PFSK-1 (cell line): ENCODE measurements around the gene ZGRF1. TPM values are rescaled to one million over a fixed set of nuclear protein-coding genes. Genes with fewer than 3 reads are reported as not detected.

ENCODE experiments used
- FOXP2 ChIP-seq: optimal IDR thresholded peaks from 2 replicates; pipeline ENCODE3; 2011; ENCODE audit warnings: borderline replicate concordance, control low read depth, inconsistent platforms; ENCODE audit not compliant: insufficient read depth; ENCODE audit errors: extremely low read length, extremely low read depth
- POLR2AphosphoS5 ChIP-seq: IDR thresholded peaks from 2 replicates; pipeline ENCODE4 v1.6.1; 2012; ENCODE audit warnings: low read depth, mild to moderate bottlenecking, control low read depth, low read length, moderate library complexity
- SIN3A ChIP-seq: IDR thresholded peaks from 2 replicates; pipeline ENCODE4 v1.6.1; 2012; ENCODE audit warnings: mild to moderate bottlenecking, low read length, moderate library complexity, borderline replicate concordance; ENCODE audit not compliant: insufficient read depth
- TAF1 ChIP-seq: IDR thresholded peaks from 2 replicates; pipeline ENCODE4 v1.6.1; 2012; ENCODE audit warnings: low read length, control low read depth, borderline replicate concordance; ENCODE audit not compliant: insufficient read depth
- polyA plus RNA-seq: library from polyadenylated mRNA; unstranded; fragments of >200 nt; gene quantifications from one replicate; pipeline ENCODE4 v1.2.1, GENCODE V29; 2012; ENCODE audit warnings: low read depth, missing spikeins; ENCODE audit not compliant: insufficient read length
- TF ChIP-seq, protein P1 (sequence below), 2 experiments: IDR thresholded peaks; 2 replicates each; pipeline versions ENCODE4 v1.6.1 to v1.8.0; 2011 to 2012; ENCODE audit warnings: low read depth in 2 of 2, low read length in 2 of 2, control low read depth in 1 of 2, inconsistent platforms in 1 of 2, mild to moderate bottlenecking in 1 of 2, moderate library complexity in 1 of 2; ENCODE audit not compliant: insufficient read depth in 1 of 2

Gene ZGRF1, protein sequence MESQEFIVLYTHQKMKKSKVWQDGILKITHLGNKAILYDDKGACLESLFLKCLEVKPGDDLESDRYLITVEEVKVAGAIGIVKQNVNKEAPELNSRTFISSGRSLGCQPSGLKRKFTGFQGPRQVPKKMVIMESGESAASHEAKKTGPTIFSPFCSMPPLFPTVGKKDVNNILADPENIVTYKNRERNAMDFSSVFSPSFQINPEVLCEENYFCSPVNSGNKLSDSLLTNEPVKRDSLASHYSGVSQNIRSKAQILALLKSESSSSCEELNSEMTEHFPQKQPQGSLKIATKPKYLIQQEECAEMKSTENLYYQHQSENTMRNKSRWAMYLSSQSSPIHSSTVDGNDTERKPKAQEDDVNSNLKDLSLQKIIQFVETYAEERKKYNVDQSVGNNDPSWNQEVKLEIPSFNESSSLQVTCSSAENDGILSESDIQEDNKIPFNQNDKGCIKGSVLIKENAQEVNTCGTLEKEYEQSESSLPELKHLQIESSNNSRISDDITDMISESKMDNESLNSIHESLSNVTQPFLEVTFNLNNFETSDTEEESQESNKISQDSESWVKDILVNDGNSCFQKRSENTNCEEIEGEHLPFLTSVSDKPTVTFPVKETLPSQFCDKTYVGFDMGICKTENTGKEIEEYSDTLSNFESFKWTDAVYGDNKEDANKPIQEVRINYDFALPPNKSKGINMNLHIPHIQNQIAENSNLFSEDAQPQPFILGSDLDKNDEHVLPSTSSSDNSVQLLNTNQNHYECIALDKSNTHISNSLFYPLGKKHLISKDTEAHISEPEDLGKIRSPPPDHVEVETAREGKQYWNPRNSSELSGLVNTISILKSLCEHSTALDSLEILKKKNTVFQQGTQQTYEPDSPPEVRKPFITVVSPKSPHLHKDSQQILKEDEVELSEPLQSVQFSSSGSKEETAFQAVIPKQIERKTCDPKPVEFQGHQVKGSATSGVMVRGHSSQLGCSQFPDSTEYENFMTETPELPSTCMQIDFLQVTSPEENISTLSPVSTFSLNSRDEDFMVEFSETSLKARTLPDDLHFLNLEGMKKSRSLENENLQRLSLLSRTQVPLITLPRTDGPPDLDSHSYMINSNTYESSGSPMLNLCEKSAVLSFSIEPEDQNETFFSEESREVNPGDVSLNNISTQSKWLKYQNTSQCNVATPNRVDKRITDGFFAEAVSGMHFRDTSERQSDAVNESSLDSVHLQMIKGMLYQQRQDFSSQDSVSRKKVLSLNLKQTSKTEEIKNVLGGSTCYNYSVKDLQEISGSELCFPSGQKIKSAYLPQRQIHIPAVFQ (N-terminal part only)
- 1.6 TPM for polyA plus RNA-seq

DNA sequence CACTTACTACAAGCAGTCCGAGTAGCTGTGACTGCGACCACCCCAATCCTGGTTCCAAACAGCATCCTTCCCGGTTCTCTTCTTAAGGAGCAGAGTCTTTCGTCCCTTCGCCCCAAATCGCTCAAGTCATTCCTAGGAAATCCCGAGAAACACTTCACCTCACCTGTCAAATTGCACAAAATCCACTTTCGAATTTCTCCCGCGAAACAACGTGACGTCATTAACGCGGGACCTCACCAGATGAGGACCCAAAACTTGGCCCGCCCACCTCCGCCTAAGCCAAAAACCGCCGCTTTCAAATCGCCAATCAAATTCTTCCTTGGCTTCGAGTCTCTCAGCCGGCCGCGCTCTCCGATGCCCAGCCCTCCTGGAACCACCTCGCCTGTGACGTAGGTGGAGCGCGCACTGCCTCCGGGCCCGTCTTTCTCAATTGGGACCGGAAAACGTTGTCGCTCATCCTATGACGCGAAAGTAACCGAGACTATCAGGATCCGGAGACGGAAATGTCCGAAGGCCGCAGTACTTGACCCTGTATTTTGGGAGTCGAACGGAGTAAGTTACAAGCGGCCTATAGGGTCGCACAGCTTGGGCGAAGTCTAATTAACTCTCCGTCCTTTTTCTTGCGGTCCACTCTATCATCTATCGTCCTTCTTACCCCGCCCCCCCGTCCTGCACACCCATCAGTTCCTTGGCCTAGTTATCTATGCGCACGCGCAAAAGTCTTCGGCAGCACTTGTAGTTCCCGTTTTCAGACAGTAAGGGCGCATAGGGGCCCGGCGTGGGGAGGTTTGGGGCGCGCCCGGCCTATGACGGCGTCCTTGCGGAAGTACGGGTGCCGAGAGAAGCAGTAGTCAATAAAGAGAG lies at the start of gene ZGRF1, which contains the start of gene LARP7:
ZGRF1 (minus strand) TSS at position 222 of the 864 bp plus-strand sequence. CDS start 3,733 bp downstream, outside the sequence.
LARP7 (plus strand) TSS at position 456 of the 864 bp plus-strand sequence. CDS start 7,527 bp downstream, outside the sequence.
- TF ChIP-seq POLR2AphosphoS5 (no peak), TAF1 (peak; percentile 47; the same call in 1 of the 2 replicates), FOXP2 (peak; percentile 49), SIN3A (peak; percentile 83; the same call in 1 of the 2 replicates)
- TF ChIP-seq, protein P1, sequence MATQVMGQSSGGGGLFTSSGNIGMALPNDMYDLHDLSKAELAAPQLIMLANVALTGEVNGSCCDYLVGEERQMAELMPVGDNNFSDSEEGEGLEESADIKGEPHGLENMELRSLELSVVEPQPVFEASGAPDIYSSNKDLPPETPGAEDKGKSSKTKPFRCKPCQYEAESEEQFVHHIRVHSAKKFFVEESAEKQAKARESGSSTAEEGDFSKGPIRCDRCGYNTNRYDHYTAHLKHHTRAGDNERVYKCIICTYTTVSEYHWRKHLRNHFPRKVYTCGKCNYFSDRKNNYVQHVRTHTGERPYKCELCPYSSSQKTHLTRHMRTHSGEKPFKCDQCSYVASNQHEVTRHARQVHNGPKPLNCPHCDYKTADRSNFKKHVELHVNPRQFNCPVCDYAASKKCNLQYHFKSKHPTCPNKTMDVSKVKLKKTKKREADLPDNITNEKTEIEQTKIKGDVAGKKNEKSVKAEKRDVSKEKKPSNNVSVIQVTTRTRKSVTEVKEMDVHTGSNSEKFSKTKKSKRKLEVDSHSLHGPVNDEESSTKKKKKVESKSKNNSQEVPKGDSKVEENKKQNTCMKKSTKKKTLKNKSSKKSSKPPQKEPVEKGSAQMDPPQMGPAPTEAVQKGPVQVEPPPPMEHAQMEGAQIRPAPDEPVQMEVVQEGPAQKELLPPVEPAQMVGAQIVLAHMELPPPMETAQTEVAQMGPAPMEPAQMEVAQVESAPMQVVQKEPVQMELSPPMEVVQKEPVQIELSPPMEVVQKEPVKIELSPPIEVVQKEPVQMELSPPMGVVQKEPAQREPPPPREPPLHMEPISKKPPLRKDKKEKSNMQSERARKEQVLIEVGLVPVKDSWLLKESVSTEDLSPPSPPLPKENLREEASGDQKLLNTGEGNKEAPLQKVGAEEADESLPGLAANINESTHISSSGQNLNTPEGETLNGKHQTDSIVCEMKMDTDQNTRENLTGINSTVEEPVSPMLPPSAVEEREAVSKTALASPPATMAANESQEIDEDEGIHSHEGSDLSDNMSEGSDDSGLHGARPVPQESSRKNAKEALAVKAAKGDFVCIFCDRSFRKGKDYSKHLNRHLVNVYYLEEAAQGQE (IDR thresholded peaks at IDR 0.05; ENCODE audit: insufficient read depth in 1 of 2, low read depth in 2 of 2, low read length in 2 of 2), result no peak

- TF ChIP-seq, protein P1 (IDR thresholded peaks at IDR 0.05; ENCODE audit: insufficient read depth in 1 of 2, low read depth in 2 of 2, low read length in 2 of 2), result no peak
- TF ChIP-seq FOXP2 (no peak), TAF1 (no peak), POLR2AphosphoS5 (no peak), SIN3A (no peak)
Measured at GRCh38 chr4:112680996-112681395, 44.3 kb upstream of the ZGRF1 start.

DNA sequence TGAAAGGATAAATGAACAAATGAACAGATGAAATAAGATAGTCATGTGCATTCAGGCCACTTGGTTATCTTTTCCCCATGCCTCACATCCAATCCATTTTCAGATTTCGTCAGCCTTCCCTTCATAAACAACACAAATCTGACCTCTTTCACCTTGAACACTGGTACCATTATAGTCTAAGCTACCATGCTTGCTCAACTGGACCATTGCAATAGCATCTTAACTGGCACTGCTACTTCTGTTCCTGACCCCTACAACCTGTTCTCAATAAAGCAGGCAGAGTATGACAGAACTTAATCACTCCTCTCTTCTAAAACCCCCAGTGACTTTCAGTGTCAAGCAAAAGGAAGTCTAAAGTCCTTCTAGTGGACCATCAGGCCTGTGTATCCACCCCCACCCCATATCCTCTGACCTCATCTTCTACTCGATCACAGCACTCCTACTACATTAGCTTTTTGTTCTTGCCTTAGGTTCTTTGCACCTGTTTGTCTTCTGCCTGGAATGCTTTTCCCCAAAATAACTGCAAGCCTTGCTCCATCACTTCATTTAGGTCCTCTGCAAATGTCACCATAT lies 40.9 kb upstream of the ZGRF1 start:
- no peak for TF ChIP-seq POLR2AphosphoS5
- no peak for TF ChIP-seq FOXP2
- TF ChIP-seq SIN3A, result no peak
- TF ChIP-seq, protein P1 (IDR thresholded peaks at IDR 0.05; ENCODE audit: insufficient read depth in 1 of 2, low read depth in 2 of 2, low read length in 2 of 2), result no peak
- TF ChIP-seq TAF1, result no peak

DNA sequence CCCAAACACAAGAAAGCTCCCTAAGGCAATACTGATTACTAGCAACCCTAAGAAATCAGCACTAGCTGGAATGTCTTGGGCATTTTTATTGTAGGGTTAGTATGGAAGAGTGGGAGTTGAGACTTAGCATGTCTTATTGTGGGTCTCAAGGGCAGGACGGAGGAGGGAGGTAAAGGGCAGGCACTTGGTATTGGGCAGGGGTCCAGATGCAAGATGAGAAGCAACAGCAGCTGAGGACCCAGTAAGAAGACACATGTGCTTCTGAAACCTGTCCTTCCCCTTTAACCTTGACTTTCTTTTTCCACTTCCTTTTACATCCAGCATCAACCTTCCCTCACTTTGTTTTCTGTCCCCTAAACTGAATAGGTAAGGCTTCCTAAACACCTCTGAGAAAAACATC lies 37.7 kb upstream of the ZGRF1 start:
- TF ChIP-seq POLR2AphosphoS5 (no peak), FOXP2 (no peak), TAF1 (no peak), SIN3A (no peak)
- TF ChIP-seq, protein P1 (IDR thresholded peaks at IDR 0.05; ENCODE audit: insufficient read depth in 1 of 2, low read depth in 2 of 2, low read length in 2 of 2), result no peak
